OCI-LY1 (cell line): ENCODE results near the gene BHMT2.

Experiments
- H2AFZ ChIP-seq: fragments of 200-600 bp; sonication (generic), shearing (Covaris generic); 2 replicates; pipeline ENCODE4 v1.6.0; 2014; ENCODE audit warnings: antibody characterized with exemption, mild to moderate bottlenecking, low read length
- H3F3A ChIP-seq: fragments of 200-600 bp; sonication (generic), shearing (Covaris generic); 2 replicates; pipeline ENCODE4 v1.6.0; 2014; ENCODE audit warnings: mild to moderate bottlenecking, antibody characterized with exemption, low read length, moderate library complexity; ENCODE audit not compliant: insufficient read depth
- H3K27ac ChIP-seq: fragments of 200-600 bp; sonication (generic); 2 replicates; pipeline ENCODE4 v1.5.1; 2014; ENCODE audit warnings: low read length, mixed run types, mild to moderate bottlenecking, low read depth; ENCODE audit not compliant: poor library complexity, severe bottlenecking
- H3K27me3 ChIP-seq: fragments of 200-600 bp; sonication (generic); 2 replicates; pipeline ENCODE4 v1.6.0; 2014; ENCODE audit warnings: antibody characterized with exemption, mild to moderate bottlenecking, low read length, moderate library complexity; ENCODE audit not compliant: insufficient read depth
- H3K36me3 ChIP-seq: fragments of 200-600 bp; sonication (generic); 2 replicates; pipeline ENCODE4 v1.6.1; 2014; ENCODE audit warnings: mild to moderate bottlenecking, antibody characterized with exemption, low read length, moderate library complexity, mixed read lengths; ENCODE audit not compliant: insufficient read depth
- H3K4me1 ChIP-seq: fragments of 200-600 bp; sonication (generic); 2 replicates; pipeline ENCODE4 v1.5.1; 2014; ENCODE audit warnings: mild to moderate bottlenecking, low read length, moderate library complexity; ENCODE audit not compliant: insufficient read depth, severe bottlenecking
- H3K4me2 ChIP-seq: fragments of 200-600 bp; sonication (generic), shearing (Covaris generic); 2 replicates; pipeline ENCODE4 v1.6.1; 2014; ENCODE audit warnings: low read length
- H3K4me3 ChIP-seq: fragments of 200-600 bp; sonication (generic); 2 replicates; pipeline ENCODE4 v1.5.1; 2014; ENCODE audit warnings: low read length, low read depth, mild to moderate bottlenecking, mixed read lengths; ENCODE audit not compliant: poor library complexity, severe bottlenecking
- H3K79me2 ChIP-seq: fragments of 200-600 bp; shearing (Covaris generic); 2 replicates; pipeline ENCODE4 v1.6.1; 2016; ENCODE audit warnings: mixed run types, low read length, mixed read lengths; ENCODE audit not compliant: insufficient read depth
- H3K9ac ChIP-seq: fragments of 200-600 bp; sonication (generic), shearing (Covaris generic); 2 replicates; pipeline ENCODE4 v1.6.1; 2014; ENCODE audit warnings: mild to moderate bottlenecking, low read length, mixed read lengths
- H3K9me2 ChIP-seq: fragments of 200-600 bp; sonication (generic), shearing (Covaris generic); 2 replicates; pipeline ENCODE4 v1.6.1; 2014; ENCODE audit warnings: low read depth, mild to moderate bottlenecking, low read length, mixed read lengths
- H3K9me3 ChIP-seq: fragments of 200-600 bp; shearing (Covaris generic); 2 replicates; pipeline ENCODE4 v1.6.1; 2014; ENCODE audit warnings: low read length, mixed read lengths
- H4K20me1 ChIP-seq: fragments of 200-600 bp; sonication (generic), shearing (Covaris generic); 2 replicates; pipeline ENCODE4 v1.6.0; 2016; ENCODE audit warnings: mild to moderate bottlenecking, low read length; ENCODE audit not compliant: insufficient read depth
- CTCF ChIP-seq: fragments of 200-600 bp; sonication (generic), shearing (Covaris generic); IDR thresholded peaks from 2 replicates; pipeline ENCODE4 v1.5.1; 2017; ENCODE audit warnings: mild to moderate bottlenecking, antibody characterized with exemption, low read length, moderate library complexity, mixed read lengths
- EZH2 ChIP-seq: fragments of 200-600 bp; sonication (generic), shearing (Covaris generic); IDR thresholded peaks from 2 replicates; pipeline ENCODE4 v1.8.0; 2017; ENCODE audit warnings: borderline replicate concordance, mixed run types, mild to moderate bottlenecking, antibody characterized with exemption, low read length, moderate library complexity, mixed read lengths

Gene BHMT2

DNA sequence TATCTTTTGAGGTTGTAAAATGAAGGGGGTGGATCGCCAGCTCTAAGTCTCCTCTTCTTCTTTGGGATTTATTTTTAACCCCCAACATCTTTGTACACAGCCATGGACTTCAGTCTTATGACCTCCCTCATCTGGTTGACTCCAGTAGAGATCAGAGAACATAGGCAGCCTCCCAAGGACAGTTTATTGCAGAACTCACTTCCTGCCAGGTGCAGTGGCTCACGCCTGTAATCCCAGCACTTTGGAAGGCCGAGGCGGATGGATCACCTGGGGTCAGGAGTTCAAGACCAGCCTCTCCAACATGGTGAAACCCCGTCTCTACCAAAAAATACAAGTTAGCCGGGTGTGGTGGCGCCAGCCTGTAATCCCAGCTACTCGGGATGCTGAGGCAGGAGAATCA is 39.2 kb downstream of the BHMT2 start:
- Histone ChIP-seq H3K4me2 (no peak overlapping the region), H2AFZ (no peak overlapping the region), H3K27me3 (no peaks in the 10 kb centered on the region; the same call in 1 of the 2 replicates), H3K36me3 (no peaks in the 10 kb centered on the region), H3K9ac (no peak overlapping the region), H4K20me1 (no peaks in the 10 kb centered on the region), H3K9me3 (no peaks in the 10 kb centered on the region), H3K4me1 (no peaks in the 10 kb centered on the region), H3K79me2 (no peaks in the 10 kb centered on the region), H3K4me3 (no peak overlapping the region), H3K9me2 (no peaks in the 10 kb centered on the region), H3K27ac (no peak overlapping the region), H3F3A (no peaks in the 10 kb centered on the region)
- TF ChIP-seq EZH2: no peak
- TF ChIP-seq CTCF: no peak

DNA sequence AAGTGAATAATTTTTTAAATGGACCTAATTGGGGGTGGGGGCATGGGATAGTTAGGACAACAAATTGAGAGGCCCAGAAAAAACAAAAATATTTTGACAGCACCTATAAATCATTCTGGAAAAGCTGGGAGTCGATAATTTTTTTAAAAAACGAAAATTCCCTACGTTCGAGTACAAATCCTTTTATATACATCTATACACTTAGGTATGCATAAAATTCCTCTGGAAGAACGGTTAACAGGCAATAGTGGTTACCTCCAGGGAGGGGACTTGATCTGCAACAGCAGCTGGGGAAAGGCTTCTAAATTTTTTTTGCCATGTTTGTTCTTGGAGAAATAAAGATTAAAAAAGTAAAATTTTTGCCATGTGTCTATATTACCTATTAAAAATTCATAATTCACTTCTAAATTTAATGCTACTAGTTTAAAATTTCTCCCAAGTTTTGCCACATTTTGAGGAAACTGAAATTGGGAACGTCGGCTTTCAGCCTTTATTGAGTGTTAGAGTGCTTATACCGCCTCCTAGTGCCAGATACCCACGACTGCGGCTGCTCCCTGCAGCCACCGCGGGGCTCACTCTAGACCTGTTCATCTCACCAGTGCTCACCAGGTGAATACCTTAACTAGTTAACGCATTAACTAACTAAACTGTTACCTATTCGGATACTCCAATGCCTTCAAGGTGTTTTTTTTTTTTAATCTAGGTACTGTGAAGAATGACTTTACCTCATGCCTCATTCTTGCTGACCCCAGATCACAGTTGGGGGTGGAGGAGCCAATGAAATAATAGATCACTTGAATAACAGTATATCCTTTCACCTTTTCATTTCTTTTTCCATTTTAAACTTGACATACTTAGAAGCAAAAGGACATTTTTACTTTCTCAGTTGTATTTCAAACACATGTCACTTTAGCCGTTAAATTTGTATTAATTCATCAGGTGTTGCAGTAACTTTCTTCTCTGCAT is 40.2 kb downstream of the BHMT2 start:
- no peak overlapping the region for H3K4me2 ChIP-seq
- H3K9ac ChIP-seq: no peak overlapping the region
- no peaks in the 10 kb centered on the region for H3K9me3 ChIP-seq
- no peaks in the 10 kb centered on the region for H4K20me1 ChIP-seq
- H3K36me3 ChIP-seq: no peaks in the 10 kb centered on the region
- H3K79me2 ChIP-seq: no peaks in the 10 kb centered on the region
- no peaks in the 10 kb centered on the region for H3F3A ChIP-seq
- H3K27ac ChIP-seq: no peak overlapping the region
- H3K4me3 ChIP-seq: no peak overlapping the region
- H3K4me1 ChIP-seq: no peaks in the 10 kb centered on the region
- no peaks in the 10 kb centered on the region; the same call in 1 of the 2 replicates for H3K27me3 ChIP-seq
- TF ChIP-seq CTCF (peak; percentile 62), EZH2 (no peak)
- H2AFZ ChIP-seq: no peak overlapping the region
- no peaks in the 10 kb centered on the region for H3K9me2 ChIP-seq

DNA sequence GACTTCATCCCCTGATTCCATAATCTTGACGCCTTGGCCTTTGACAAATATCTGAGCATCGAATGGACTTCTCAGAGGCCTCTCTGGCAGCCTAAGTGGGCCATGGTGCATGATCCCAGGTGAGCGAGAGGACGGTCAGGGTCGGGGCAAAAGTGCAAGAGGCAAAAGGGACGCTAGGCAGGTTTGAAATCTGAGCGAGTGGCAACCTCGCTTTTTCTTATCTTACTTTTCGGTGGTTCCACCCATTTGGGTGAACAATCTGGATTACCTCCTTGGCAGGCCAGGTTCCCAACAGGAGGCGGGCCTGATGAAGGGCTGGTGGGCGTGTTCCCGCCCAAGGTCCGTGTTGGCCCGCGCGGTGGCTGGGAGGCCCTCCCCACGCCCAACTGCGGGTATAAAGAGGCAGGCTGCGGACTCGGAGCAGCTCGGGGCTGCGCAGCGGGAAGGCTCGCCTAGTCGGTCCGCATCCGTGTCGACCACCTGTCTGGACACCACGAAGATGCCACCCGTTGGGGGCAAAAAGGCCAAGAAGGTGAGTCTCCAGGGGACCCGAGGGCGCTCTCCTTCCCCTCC is 41.9 kb downstream of the BHMT2 start, which contains the start of gene BHMT:
Gene BHMT (plus strand): TSS at position 423 of the 573 bp plus-strand sequence. CDS start 77 bp downstream, at position 500.
- no peaks in the 10 kb centered on the region; the same call in 1 of the 2 replicates for H3K27me3 ChIP-seq
- H2AFZ ChIP-seq: no peak within 1 kb of the TSS
- H3K9me2 ChIP-seq: no peaks in the 10 kb centered on the region
- H4K20me1 ChIP-seq: no peaks in the 10 kb centered on the region
- no peak for TF ChIP-seq EZH2
- TF ChIP-seq CTCF: no peak
- no peaks in the 10 kb centered on the region for H3K9me3 ChIP-seq
- H3K4me2 ChIP-seq: no peak within 1 kb of the TSS
- H3F3A ChIP-seq: no peaks in the 10 kb centered on the region
- H3K79me2 ChIP-seq: no peaks in the 10 kb centered on the region
- H3K4me1 ChIP-seq: no peaks in the 10 kb centered on the region
- H3K36me3 ChIP-seq: no peaks in the 10 kb centered on the region
- H3K27ac ChIP-seq: no peak within 1 kb of the TSS
- no peak within 1 kb of the TSS for H3K9ac ChIP-seq
- H3K4me3 ChIP-seq: no peak within 1 kb of the TSS
